Stimulated activated naive CD8-positive, alpha-beta T cell treated with anti-CD3 and anti-CD28 coated beads, Interleukin-15, amount 100 ng/mL, for 72 hours (primary cell): Measurements from ENCODE around the gene NLRP1.
A peak's percentile ranks its signal among the peaks of the same experiment; 100 is the strongest.

Source experiments
- ATAC-seq: fragments of 150-1000 bp; cut with Tn5 transposase; 2 replicates; pipeline ENCODE4 v1.10.0; 2021; ENCODE audit warnings: mild to moderate bottlenecking, moderate library complexity
- DNase-seq, 2 donors: peaks; one replicate each; pipeline ENCODE4 v3.0.0; 2021 to 2022
- H3K27ac Mint-ChIP-seq, 2 donors: one replicate each; pipeline ENCODE4 v1.8.0; 2022; ENCODE audit warnings: mild to moderate bottlenecking in 2 of 2, mixed read lengths in 2 of 2, moderate library complexity in 2 of 2
- H3K27me3 Mint-ChIP-seq: one replicate; pipeline ENCODE4 v1.8.0; 2022; ENCODE audit warnings: mixed read lengths
- H3K4me1 Mint-ChIP-seq: one replicate; pipeline ENCODE4 v1.8.0; 2022; ENCODE audit warnings: mild to moderate bottlenecking, mixed read lengths
- H3K4me3 Mint-ChIP-seq, 2 donors: one replicate each; pipeline ENCODE4 v1.8.0; 2022; ENCODE audit warnings: mild to moderate bottlenecking in 2 of 2, mixed read lengths in 2 of 2, moderate library complexity in 1 of 2
- H3K9me3 Mint-ChIP-seq, 2 donors: one replicate each; pipeline ENCODE4 v1.8.0; 2022; ENCODE audit warnings: mixed read lengths in 2 of 2

NLRP1 gene

GRCh38 chr17:5584383-5585286 is at the start of gene NLRP1:
NLRP1 (minus strand) TSS chr17:5584509; CDS start chr17:5583957, 552 bp downstream.
- peaks cover 79% of the 10 kb centered on the region for H3K4me1 Mint-ChIP-seq

GRCh38 chr17:5631958-5632590 is 47.8 kb upstream of the NLRP1 start:
- H3K27ac Mint-ChIP-seq, result no peak overlapping the region
- H3K27me3 Mint-ChIP-seq, result peaks cover 22% of the 10 kb centered on the region
- H3K9me3 Mint-ChIP-seq, result no peaks in the 10 kb centered on the region
- DNase-seq (no peak), ATAC-seq (no peak)
- no peaks in the 10 kb centered on the region for H3K4me1 Mint-ChIP-seq
- H3K4me3 Mint-ChIP-seq, result no peak overlapping the region

More at GRCh38 chr17:5584383-5585286, at the start of gene NLRP1:
- Mint-ChIP-seq H3K27me3 (no peaks in the 10 kb centered on the region), H3K4me3 (peak within 1 kb of the TSS; percentile 98), H3K27ac (peak within 1 kb of the TSS; percentile 97 to 98), H3K9me3 (no peaks in the 10 kb centered on the region)
- DNase-seq (peak; percentile 88 to 95), ATAC-seq (peak; percentile 95)

DNA sequence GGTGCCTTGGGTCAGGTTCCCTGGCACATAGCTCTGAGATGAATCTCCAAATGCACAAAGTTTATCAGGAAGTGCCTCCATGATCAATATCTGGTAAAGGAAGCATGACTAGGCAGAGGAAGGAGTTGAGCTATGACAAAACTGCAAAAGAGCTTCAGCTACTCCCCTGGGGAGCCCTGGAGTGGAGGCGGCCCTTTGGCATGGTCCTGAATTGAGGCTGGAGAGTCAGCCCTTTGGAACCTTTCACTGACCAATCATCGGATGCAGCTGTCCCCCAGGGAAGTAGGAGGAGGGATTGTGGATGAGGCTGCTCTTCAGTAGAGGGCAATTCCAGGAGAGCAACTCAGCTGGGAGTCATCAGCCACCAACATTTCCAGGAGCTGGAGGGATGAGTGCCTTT is 46.1 kb upstream of the NLRP1 start:
- Mint-ChIP-seq H3K4me1 (no peaks in the 10 kb centered on the region), H3K9me3 (no peaks in the 10 kb centered on the region), H3K4me3 (no peak overlapping the region), H3K27me3 (peaks cover 27% of the 10 kb centered on the region), H3K27ac (no peak overlapping the region)
- ATAC-seq (no peak), DNase-seq (no peak)

DNA sequence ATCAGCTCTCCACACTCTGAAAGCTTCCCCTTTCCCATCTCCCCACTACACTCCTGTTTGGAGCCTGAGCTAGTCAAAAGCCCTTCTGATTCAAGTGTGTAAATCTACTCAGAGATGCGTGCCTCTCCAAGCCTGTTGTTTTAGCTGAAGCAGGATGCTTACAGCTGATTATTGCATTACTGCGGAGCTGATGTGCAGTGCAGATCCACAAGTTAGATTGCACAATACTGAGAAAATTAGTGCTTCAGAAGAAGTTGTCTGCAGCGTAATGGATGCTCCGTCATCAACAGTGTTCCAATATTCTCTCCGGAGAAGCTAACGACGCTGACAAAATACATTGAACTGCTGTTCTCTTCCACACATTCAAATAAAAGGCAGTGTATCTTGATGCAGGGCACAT is 44.8 kb upstream of the NLRP1 start:
- Mint-ChIP-seq H3K27me3 (peaks cover 27% of the 10 kb centered on the region), H3K4me1 (no peaks in the 10 kb centered on the region), H3K27ac (no peak overlapping the region), H3K9me3 (no peaks in the 10 kb centered on the region), H3K4me3 (no peak overlapping the region)
- ATAC-seq, result no peak
- no peak for DNase-seq

- H3K4me3 Mint-ChIP-seq, result no peak overlapping the region
- no peak overlapping the region for H3K27ac Mint-ChIP-seq
- ATAC-seq (no peak), DNase-seq (no peak)
- no peaks in the 10 kb centered on the region for H3K4me1 Mint-ChIP-seq
- peaks cover 27% of the 10 kb centered on the region for H3K27me3 Mint-ChIP-seq
- no peaks in the 10 kb centered on the region for H3K9me3 Mint-ChIP-seq
These were observed 44.0 kb upstream of the NLRP1 start for GRCh38 chr17:5628262-5628661.

GRCh38 chr17:5624211-5624610 is 39.9 kb upstream of the NLRP1 start:
- no peak for DNase-seq
- Mint-ChIP-seq H3K4me3 (no peak overlapping the region), H3K9me3 (no peaks in the 10 kb centered on the region), H3K4me1 (no peaks in the 10 kb centered on the region), H3K27ac (no peak overlapping the region), H3K27me3 (peaks cover 31% of the 10 kb centered on the region)
- no peak for ATAC-seq

- Mint-ChIP-seq H3K4me1 (no peaks in the 10 kb centered on the region), H3K27ac (no peak overlapping the region), H3K4me3 (no peak overlapping the region), H3K9me3 (no peaks in the 10 kb centered on the region), H3K27me3 (peaks cover 43% of the 10 kb centered on the region)
- ATAC-seq (no peak), DNase-seq (no peak)
These were observed 37.4 kb upstream of the NLRP1 start for GRCh38 chr17:5621729-5622128.

DNA sequence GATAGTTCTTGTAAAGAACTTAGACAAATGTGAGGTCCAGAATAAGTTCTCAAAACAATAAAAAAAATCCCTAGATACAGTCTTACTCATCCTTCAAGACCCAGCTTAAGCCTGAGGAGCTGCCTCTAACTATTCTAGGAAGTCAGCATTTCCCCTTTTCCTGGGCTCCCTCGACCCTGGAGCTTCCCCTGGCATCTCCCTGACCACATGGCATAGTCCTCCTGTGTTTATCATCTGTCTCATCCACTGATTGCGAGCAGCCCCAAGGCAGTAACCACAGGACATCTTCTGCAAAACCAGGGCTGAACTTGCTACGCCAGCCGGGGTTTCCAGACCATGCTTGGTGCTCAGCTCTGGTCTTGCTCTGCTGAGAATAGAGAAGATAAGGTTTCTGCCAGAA is 36.7 kb upstream of the NLRP1 start:
- Mint-ChIP-seq H3K4me3 (no peak overlapping the region), H3K27me3 (peaks cover 41% of the 10 kb centered on the region), H3K4me1 (no peaks in the 10 kb centered on the region), H3K27ac (no peak overlapping the region), H3K9me3 (no peaks in the 10 kb centered on the region)
- DNase-seq (no peak), ATAC-seq (no peak)

DNA sequence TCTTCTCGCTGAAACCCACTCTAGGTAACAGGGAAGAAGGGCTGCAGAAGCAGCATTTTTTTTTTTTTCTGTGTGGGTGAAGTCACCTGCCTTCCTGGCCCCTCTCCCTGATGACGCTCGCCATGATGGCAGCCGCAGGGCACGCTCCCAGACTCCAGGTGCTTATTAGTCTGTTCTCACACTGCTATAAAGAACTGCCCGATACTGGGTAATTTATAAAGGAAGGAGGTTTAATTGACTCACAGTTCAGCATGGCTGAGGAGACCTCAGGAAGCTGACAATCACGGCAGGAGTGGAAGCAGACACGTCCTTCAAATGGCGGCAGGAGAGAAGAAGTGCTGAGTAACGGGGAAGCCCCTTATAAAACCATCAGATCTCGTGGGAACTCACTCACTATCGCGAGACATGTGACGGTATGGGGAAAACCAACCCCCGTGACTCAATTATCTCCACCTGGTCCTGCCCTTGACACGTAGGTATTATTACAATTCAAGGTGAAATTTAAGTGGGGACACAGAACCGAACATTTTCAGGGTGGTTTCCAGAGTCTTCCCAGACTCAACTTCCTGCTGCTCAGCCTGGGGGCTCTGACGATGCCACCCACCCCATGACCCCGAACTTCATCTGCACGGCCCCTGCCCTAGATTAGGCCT is 34.9 kb upstream of the NLRP1 start:
- Mint-ChIP-seq H3K9me3 (no peaks in the 10 kb centered on the region), H3K4me3 (peak overlapping the region in 1 of 2 donors; percentile 45), H3K27me3 (peaks cover 40% of the 10 kb centered on the region), H3K4me1 (no peaks in the 10 kb centered on the region), H3K27ac (peak overlapping the region in 1 of 2 donors; percentile 46)
- ATAC-seq, result no peak
- DNase-seq, result peak in 1 of 2 donors; percentile 11

- DNase-seq (no peak), ATAC-seq (no peak)
- H3K4me3 Mint-ChIP-seq, result no peak overlapping the region
- H3K27ac Mint-ChIP-seq, result no peak overlapping the region
- H3K9me3 Mint-ChIP-seq, result no peaks in the 10 kb centered on the region
- H3K27me3 Mint-ChIP-seq, result peaks cover 40% of the 10 kb centered on the region
- H3K4me1 Mint-ChIP-seq, result no peaks in the 10 kb centered on the region
These were observed 34.2 kb upstream of the NLRP1 start for GRCh38 chr17:5618476-5618875.

- Mint-ChIP-seq H3K27me3 (peaks cover 30% of the 10 kb centered on the region), H3K27ac (no peak overlapping the region), H3K4me1 (no peaks in the 10 kb centered on the region), H3K9me3 (no peaks in the 10 kb centered on the region), H3K4me3 (no peak overlapping the region)
- DNase-seq (no peak), ATAC-seq (no peak)
These were observed 31.2 kb upstream of the NLRP1 start for GRCh38 chr17:5615476-5615875.

DNA sequence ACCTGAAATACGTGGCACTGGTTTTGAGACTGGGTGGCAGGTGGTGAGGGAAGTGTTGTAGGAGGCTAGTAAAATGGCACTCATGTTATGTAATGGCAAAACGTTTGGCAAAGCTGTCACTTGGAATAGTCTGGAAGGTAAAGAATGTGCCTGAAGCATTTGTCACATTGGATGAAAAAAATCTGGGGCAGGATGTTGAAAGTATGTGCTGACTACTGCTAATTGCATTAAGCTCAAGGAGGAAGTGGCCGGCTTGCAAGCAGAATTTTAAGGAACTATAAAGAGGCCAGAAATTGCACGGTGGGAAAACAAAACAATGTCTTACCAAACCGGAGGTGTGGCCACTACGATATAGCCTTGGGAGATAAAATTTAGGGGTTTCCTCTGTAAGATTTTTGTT is 26.6 kb upstream of the NLRP1 start:
- ATAC-seq, result no peak
- Mint-ChIP-seq H3K9me3 (no peaks in the 10 kb centered on the region), H3K4me1 (no peaks in the 10 kb centered on the region), H3K27ac (no peak overlapping the region), H3K4me3 (no peak overlapping the region), H3K27me3 (peaks cover 10% of the 10 kb centered on the region)
- DNase-seq, result no peak

DNA sequence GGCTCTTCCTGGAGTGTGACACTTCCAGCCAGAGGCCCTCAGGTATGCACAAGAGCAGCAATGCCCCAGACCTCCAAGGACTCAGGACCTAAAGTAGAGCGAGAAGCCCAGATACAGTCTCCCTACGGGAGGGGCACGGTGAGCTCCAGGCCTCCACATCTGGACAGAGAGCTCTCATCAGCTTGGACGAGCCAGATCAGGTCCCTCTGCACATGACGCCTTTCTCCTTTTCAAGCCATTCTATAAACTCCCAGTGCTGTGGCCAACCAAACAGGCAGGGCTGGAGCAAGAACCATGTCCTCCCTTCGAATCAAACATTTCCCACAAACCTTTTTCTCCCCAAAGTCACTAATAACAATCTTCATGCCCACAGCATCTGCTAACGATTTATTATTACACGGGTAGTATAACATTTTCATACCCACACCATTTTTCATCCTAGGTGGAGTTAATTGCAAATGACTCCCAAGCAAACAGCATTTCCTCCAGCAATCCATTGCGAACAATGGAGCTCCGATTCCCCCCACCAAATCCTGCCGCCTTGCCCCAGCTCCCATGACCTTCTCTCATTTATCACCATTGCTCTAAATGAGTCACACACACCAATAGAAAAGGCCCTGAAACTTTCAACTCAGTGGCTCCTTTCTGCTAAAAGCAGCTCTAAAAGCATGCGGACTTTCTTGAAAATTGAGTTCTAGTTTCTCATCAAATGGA is 24.2 kb upstream of the NLRP1 start:
- DNase-seq (no peak), ATAC-seq (no peak)
- Mint-ChIP-seq H3K4me3 (no peak overlapping the region), H3K27me3 (peaks cover 15% of the 10 kb centered on the region), H3K9me3 (no peaks in the 10 kb centered on the region), H3K4me1 (no peaks in the 10 kb centered on the region), H3K27ac (no peak overlapping the region)

DNA sequence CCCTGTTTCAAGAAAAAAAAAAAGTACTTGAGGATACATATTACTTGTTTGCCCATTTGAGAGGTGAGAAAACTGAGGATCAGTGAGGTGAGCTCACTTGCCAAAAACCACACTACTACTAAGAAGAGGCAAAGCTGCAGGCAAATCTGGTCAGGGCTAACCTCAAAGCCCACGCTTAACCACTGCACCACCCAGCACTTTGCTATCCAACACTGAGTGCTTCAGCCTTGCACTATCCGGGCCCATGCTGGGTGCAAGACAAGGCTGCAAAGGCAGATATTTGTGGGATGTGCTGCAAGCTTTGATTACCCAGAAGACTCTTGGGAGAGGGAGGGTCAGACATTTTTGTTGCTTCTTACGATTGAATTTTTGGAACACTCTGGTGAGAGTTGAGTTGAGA is 23.6 kb upstream of the NLRP1 start:
- no peaks in the 10 kb centered on the region for H3K4me1 Mint-ChIP-seq
- ATAC-seq, result no peak
- H3K27me3 Mint-ChIP-seq, result peaks cover 17% of the 10 kb centered on the region
- H3K9me3 Mint-ChIP-seq, result no peaks in the 10 kb centered on the region
- no peak overlapping the region for H3K27ac Mint-ChIP-seq
- DNase-seq, result no peak
- no peak overlapping the region for H3K4me3 Mint-ChIP-seq

DNA sequence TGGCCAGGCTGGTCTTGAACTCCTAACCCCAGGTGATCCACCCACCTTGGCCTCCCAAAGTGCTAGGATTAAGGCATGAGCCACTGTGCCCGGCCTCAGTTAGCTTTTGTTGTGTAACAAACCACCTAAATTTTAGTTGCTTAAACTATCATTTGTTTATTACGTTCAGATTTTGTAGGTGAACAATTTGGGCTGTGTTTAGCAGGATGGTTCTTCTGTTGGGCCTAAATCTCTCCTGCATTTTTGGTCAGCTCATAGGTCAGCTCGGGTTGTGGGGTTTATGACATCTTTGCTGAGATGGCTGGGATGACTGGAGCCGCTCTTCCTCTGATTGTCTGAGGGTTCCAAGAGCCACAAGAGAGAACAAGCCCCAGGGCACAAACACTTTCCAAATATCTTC is 21.1 kb upstream of the NLRP1 start:
- no peaks in the 10 kb centered on the region for H3K4me1 Mint-ChIP-seq
- peaks cover 38% of the 10 kb centered on the region for H3K27me3 Mint-ChIP-seq
- no peak overlapping the region for H3K4me3 Mint-ChIP-seq
- ATAC-seq (no peak), DNase-seq (no peak)
- no peak overlapping the region for H3K27ac Mint-ChIP-seq
- H3K9me3 Mint-ChIP-seq, result no peaks in the 10 kb centered on the region
